Measurements from ENCODE around the gene NUP43.

GRCh38 chr6:149749594-149750135 is 3.3 kb upstream of the NUP43 start, which contains the start of gene PCMT1:
- TF ChIP-seq CTCF (IDR thresholded peaks at IDR 0.05), result peak in 2 of 7 experiments; percentile 4 to 27
- peak; percentile 81 to 88 (median 87) for TF ChIP-seq POLR2A (IDR thresholded peaks at IDR 0.05)
